HG02571 (cell line): ENCODE results near the gene GRK4.
"Not testable (repeated sequence)": the region's sequence is repeated elsewhere in the genome, so short reads cannot be mapped to it uniquely, and the experiment has no call there.

Experiments
- ATAC-seq: cut with Tn5 transposase; IDR thresholded peaks from one replicate; pipeline ENCODE4 v1.9.1; 2021; ENCODE audit warnings: mild to moderate bottlenecking, moderate library complexity; ENCODE audit not compliant: unreplicated experiment

GRK4 gene

DNA sequence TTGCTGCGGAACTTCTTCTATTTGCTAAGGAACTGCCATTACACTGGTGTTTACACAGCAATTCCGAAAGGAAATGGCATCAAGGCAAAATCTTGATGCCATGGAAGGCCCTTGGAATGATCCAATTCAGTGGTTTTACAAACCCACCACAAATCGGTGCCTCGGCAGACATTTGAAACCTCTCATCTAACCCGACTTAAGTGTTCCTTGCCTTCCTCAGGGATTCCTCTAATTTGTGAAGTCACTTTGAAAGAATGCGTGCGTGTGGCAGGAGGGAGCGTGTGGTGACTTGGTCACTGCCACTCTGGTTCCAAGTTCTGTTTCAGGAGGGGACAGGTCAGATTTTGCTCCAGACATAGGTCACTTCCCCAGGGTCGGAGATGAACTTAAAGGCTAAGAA, 4.9 kb upstream of the GRK4 start:
- no peak for ATAC-seq

GRCh38 chr4:2960450-2960849, 2.9 kb upstream of the GRK4 start:
- ATAC-seq = not testable (repeated sequence)

GRCh38 chr4:2961421-2961810, 2.0 kb upstream of the GRK4 start:
- no peak for ATAC-seq

DNA sequence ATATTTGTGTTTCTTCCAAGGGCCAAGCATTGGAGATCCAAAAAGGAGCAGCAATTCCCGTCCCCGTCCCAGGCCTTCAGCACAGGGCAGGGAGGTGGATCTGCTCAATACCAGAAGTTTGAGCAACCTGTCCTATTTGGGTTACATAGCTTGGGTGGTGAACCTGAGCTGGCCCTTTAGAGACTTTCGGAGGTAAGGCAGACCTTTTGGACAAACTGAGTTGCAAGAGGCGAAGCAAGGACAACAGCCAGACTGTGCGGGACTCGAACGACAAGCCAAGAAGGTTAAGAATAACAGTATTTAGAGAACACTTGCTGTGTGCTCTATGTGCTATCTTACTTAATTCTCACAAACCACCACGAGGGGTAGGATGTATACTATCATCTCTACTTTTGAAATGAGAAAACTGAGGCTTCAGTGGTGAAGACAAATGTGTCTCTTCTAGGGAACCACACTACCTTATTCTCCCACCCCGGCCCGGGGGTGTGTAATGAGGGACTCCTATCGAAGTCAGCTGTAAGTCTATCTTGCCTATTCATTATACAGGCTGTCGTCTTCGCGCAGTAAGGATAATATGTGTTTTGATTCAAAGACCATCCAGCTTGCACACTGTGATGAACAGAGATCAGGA, 1.4 kb upstream of the GRK4 start:
- no peak for ATAC-seq

GRCh38 chr4:2962614-2963174, 677 bp upstream of the GRK4 start:
- ATAC-seq = peak; percentile 21

DNA sequence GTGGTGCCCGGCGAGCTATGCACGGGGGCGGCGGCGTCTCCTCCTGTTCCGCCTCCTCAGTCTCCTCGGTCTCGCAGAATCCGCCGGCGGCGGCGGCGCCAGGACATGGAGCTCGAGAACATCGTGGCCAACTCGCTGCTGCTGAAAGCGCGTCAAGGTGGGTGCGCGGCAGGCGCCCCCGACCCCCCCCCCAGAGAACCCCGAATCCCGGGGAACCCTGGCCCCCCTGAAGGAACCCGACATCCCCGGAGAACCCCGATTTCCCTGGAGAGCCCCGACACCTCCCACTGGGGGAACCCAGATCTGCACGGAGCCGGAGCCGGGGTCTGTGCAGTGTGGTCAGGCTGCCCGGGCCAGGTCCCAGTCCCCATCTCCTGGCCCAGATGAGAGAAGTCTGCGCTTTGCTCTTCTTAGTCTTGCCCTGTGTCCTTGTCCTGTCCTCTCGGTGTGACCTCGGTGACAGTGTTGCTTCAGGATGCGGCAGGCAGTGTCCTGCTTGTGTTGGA, 648 bp downstream of the GRK4 start:
- ATAC-seq = no peak

GRCh38 chr4:2964706-2965258, 1.4 kb downstream of the GRK4 start:
- no peak for ATAC-seq

GRCh38 chr4:2965262-2965661, 1.9 kb downstream of the GRK4 start:
- no peak for ATAC-seq

GRCh38 chr4:2968381-2968780, 5.0 kb downstream of the GRK4 start:
- ATAC-seq = no peak

GRCh38 chr4:2971275-2971674, 7.9 kb downstream of the GRK4 start:
- ATAC-seq = no peak

- ATAC-seq = no peak
Measured at GRCh38 chr4:2977211-2978088, 14.1 kb downstream of the GRK4 start.

- no peak for ATAC-seq
Measured at GRCh38 chr4:2981256-2981819, 18.0 kb downstream of the GRK4 start.

GRCh38 chr4:2982012-2982411, 18.6 kb downstream of the GRK4 start:
- ATAC-seq = no peak

- ATAC-seq = not testable (repeated sequence)
Measured at GRCh38 chr4:2983715-2984114, 20.3 kb downstream of the GRK4 start.

DNA sequence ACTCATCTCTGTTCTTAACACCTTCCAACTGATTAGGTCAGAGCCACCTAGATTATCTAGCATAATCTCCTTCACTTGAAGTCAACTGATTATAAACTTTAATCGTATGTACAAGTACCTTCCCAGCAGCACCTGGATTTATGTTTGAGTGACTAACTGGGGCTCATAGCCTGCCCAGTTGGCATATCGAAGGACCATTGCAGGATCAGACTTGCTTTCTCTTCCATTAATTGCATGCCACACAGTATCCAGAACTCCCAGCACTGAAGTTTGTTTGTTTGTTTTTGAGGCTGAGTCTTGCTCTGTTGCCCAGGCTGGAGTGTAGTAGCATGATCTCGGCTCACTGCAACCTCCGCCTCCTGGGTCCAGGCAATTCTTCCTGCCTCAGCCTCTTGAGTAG, 27.9 kb downstream of the GRK4 start:
- ATAC-seq = no peak

- ATAC-seq = no peak
Measured at GRCh38 chr4:2994917-2995316, 31.5 kb downstream of the GRK4 start.

- no peak for ATAC-seq
Measured at GRCh38 chr4:2995546-2996265, 32.3 kb downstream of the GRK4 start.

GRCh38 chr4:2996415-2996814, 33.0 kb downstream of the GRK4 start:
- no peak for ATAC-seq

- no peak for ATAC-seq
Measured at GRCh38 chr4:3007724-3008123, 44.4 kb downstream of the GRK4 start.

DNA sequence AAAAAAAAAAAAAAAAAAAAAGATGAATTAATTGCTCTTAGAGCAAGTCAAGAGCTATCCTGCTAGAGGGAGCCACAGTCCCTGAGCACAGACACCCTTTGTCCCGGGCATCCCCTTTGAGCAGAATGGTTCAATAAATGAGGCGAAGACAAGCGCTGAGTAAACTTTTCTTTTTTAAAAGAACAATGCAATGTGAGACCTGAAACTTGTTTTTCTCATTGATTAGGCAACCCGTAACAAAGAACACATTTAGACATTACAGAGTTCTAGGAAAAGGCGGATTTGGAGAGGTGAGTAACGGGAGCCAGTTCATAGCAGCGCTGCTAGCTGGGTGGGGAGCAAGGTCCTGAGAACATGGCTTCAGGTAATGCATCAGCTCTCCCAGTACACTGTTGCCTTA, 46.1 kb downstream of the GRK4 start:
- ATAC-seq = no peak

GRCh38 chr4:3010577-3010976, 47.2 kb downstream of the GRK4 start:
- ATAC-seq = no peak
